ENCODE results near the gene AFF3. TPM values are rescaled to one million over a fixed set of nuclear protein-coding genes. Genes with fewer than 3 reads are reported as not detected.

The AFF3 gene
- total RNA-seq, 1 experiment from 2014 or later, result 0.42 TPM

GRCh38 chr2:100050685-100051084 lies 91.7 kb downstream of the AFF3 start:
- BruUV-seq (replicated peaks), result no TSS peak
- POLR2A ChIA-PET, result no interaction called here
- no peak for DNase-seq (ENCODE audit: unreplicated experiment)
- CTCF ChIA-PET, result no interaction called here
- H3K4me3 Mint-ChIP-seq (ENCODE audit: unreplicated experiment), result no peak overlapping the region
- intact Hi-C loops (cut with micrococcal nuclease), result no loop called here
- H3K36me3 Mint-ChIP-seq (ENCODE audit: insufficient read depth, unreplicated experiment), result no peaks in the 10 kb centered on the region
- no peaks in the 10 kb centered on the region for H3K4me1 Mint-ChIP-seq (ENCODE audit: insufficient read depth, unreplicated experiment)
- no peaks in the 10 kb centered on the region for H3K9me3 Mint-ChIP-seq (ENCODE audit: unreplicated experiment)
- no peak overlapping the region for H3K27ac Mint-ChIP-seq (ENCODE audit: low read depth, unreplicated experiment)
- no peak for TF ChIP-seq CTCF (IDR thresholded peaks at IDR 0.05; ENCODE audit: unreplicated experiment)
- no peaks in the 10 kb centered on the region for H3K27me3 Mint-ChIP-seq (ENCODE audit: insufficient read depth, unreplicated experiment)

DNA sequence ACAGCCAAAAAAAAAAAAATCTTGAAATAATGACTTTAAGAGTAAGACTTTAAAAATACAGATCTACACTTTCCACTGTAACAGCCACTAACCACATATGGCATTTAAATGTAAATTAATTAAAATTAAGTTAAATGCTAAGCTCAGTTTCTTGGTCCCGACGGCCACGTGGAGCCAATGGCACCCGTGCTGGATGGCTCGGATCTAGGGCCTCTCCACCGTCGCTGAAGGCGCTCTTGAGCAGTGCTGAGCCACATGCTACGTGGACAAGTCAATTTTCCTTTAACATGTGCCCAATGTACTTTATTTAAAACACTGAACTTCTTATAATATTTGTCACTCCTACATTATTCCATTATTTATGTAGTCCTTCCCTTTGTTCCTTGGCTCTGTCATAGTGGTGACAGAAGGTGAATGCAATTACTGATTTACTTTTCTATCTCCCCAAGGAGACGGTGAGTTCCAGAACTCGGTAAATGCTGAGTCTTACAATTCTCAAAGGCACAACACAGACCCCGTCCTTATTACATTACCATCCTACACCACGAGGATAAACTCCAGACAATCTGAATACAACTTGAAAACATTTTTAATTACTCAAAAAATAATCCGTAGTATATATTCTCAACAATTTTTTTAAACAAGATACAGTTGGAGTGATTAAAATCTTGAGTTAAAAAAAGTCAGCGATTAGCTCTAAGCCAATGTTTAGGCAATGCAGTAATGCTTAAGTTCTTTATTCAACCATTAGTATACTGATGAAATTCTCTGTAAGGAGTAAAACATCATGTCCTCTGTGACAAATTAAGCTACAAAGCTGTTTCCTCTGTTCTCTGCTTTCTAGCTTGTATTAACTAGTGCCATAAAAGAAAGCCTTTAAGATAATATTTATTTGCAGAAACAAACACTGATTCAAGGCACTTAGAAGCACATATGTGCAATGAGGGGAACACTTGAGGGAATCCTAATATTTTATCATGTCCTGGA lies 95.1 kb downstream of the AFF3 start:
- no peaks in the 10 kb centered on the region for H3K9me3 Mint-ChIP-seq (ENCODE audit: unreplicated experiment)
- intact Hi-C loops (cut with micrococcal nuclease), result no loop called here
- no peaks in the 10 kb centered on the region for H3K27me3 Mint-ChIP-seq (ENCODE audit: insufficient read depth, unreplicated experiment)
- no peak for DNase-seq (ENCODE audit: unreplicated experiment)
- POLR2A ChIA-PET, result interaction anchor here (0.5 to 0.6 kb wide), 2 partner anchors 12 to 13 kb away, joined by 3 read pairs; no protein-coding TSS in a partner anchor
- H3K27ac Mint-ChIP-seq (ENCODE audit: low read depth, unreplicated experiment), result no peak overlapping the region
- H3K36me3 Mint-ChIP-seq (ENCODE audit: insufficient read depth, unreplicated experiment), result no peaks in the 10 kb centered on the region
- no peaks in the 10 kb centered on the region for H3K4me1 Mint-ChIP-seq (ENCODE audit: insufficient read depth, unreplicated experiment)
- no peak overlapping the region for H3K4me3 Mint-ChIP-seq (ENCODE audit: unreplicated experiment)
- no TSS peak for BruUV-seq (replicated peaks)
- CTCF ChIA-PET, result no interaction called here
- no peak for TF ChIP-seq CTCF (IDR thresholded peaks at IDR 0.05; ENCODE audit: unreplicated experiment)

GRCh38 chr2:100045000-100045399 lies 97.4 kb downstream of the AFF3 start:
- Mint-ChIP-seq H3K27me3 (ENCODE audit: insufficient read depth, unreplicated experiment) (no peaks in the 10 kb centered on the region), H3K9me3 (ENCODE audit: unreplicated experiment) (no peaks in the 10 kb centered on the region), H3K36me3 (ENCODE audit: insufficient read depth, unreplicated experiment) (no peaks in the 10 kb centered on the region), H3K4me1 (ENCODE audit: insufficient read depth, unreplicated experiment) (no peaks in the 10 kb centered on the region), H3K27ac (ENCODE audit: low read depth, unreplicated experiment) (no peak overlapping the region), H3K4me3 (ENCODE audit: unreplicated experiment) (no peak overlapping the region)
- intact Hi-C loops (cut with micrococcal nuclease), result no loop called here
- no peak for TF ChIP-seq CTCF (IDR thresholded peaks at IDR 0.05; ENCODE audit: unreplicated experiment)
- DNase-seq (ENCODE audit: unreplicated experiment), result no peak
- POLR2A ChIA-PET, result no interaction called here
- CTCF ChIA-PET, result no interaction called here
- BruUV-seq (replicated peaks), result no TSS peak

DNA sequence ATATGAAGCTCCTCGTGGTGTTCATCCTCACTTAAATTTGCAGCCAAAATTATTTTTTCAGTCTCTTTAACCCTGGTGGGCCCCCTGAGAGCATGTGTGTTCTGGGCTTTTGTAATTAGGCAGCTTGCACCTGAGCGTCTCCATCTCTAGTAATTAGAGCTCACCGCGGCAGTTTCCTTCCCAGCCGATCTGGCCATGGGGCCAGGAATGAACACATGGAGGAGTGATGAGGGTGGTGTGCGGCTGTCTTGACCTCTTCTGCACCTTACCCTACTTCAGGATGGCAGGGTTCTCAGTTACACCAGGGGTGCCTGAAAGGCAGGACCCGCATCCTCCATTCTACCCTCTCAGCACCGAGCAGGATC lies 98.5 kb downstream of the AFF3 start:
- POLR2A ChIA-PET, result no interaction called here
- H3K4me3 Mint-ChIP-seq (ENCODE audit: unreplicated experiment), result no peak overlapping the region
- no peaks in the 10 kb centered on the region for H3K27me3 Mint-ChIP-seq (ENCODE audit: insufficient read depth, unreplicated experiment)
- no peak for DNase-seq (ENCODE audit: unreplicated experiment)
- no peak overlapping the region for H3K27ac Mint-ChIP-seq (ENCODE audit: low read depth, unreplicated experiment)
- CTCF ChIA-PET, result interaction anchor here (0.7 kb wide), 1 partner anchor 220 kb away, joined by 4 read pairs; no protein-coding TSS in a partner anchor
- no peak for TF ChIP-seq CTCF (IDR thresholded peaks at IDR 0.05; ENCODE audit: unreplicated experiment)
- intact Hi-C loops (cut with micrococcal nuclease), result no loop called here
- no TSS peak for BruUV-seq (replicated peaks)
- no peaks in the 10 kb centered on the region for H3K9me3 Mint-ChIP-seq (ENCODE audit: unreplicated experiment)
- H3K36me3 Mint-ChIP-seq (ENCODE audit: insufficient read depth, unreplicated experiment), result no peaks in the 10 kb centered on the region
- H3K4me1 Mint-ChIP-seq (ENCODE audit: insufficient read depth, unreplicated experiment), result no peaks in the 10 kb centered on the region
